K562 (cell line): Measurements from ENCODE around the gene SLC25A40. TPM values are rescaled to one million over a fixed set of nuclear protein-coding genes. Genes with fewer than 3 reads are reported as not detected.

ENCODE experiments used
- ATAC-seq: fragments of 200-7000 bp; cut with Tn5 transposase; 3 replicates; pipeline ENCODE4 v1.9.1; 2020; ENCODE audit warnings: moderate library complexity
- BruUV-seq: library from RNA; stranded (reverse); fragments of 400-500 nt; replicated peaks from 2 replicates; lab custom pipeline; 2021; lab: Mats Ljungman, UMichigan
- CTCF ChIA-PET: fragments of 300-600 bp; formaldehyde crosslinking; extraction: SDS; loops from one replicate; lab custom pipeline; 2021; ENCODE audit warnings: low intra/inter-chr PET ratio; lab: Yijun Ruan, JAX
- POLR2A ChIA-PET: fragments of 300-600, 350-650 bp; sonication (Branson Sonifier 250); formaldehyde crosslinking; extraction: SDS; loops from one replicate; lab custom pipeline; 2021; ENCODE audit warnings: antibody characterized with exemption, inconsistent platforms; lab: Yijun Ruan, JAX
- DNase-seq, 4 experiments: peaks; one replicate each; pipeline versions ENCODE4 v3.0.0 to v3.0.0-alpha.2; 2011 to 2018; ENCODE audit warnings: low spot score in 3 of 4, mixed read lengths in 3 of 4; ENCODE audit errors: extremely low read depth in 1 of 4
- FAIRE-seq: peaks from 2 replicates; lab custom pipeline; 2011; peaks lifted over from hg19 to GRCh38; lab: Jason Lieb, UNC
- H2AFZ ChIP-seq: 2 replicates; pipeline ENCODE4 v1.6.0; 2011; ENCODE audit warnings: low read depth, low read length, control low read depth, inconsistent platforms
- H3K27ac ChIP-seq: fragments of 200-600 bp; 3 replicates; pipeline ENCODE4 v1.8.0; 2011; ENCODE audit warnings: low read depth, mild to moderate bottlenecking, control low read depth, inconsistent platforms, low read length, moderate library complexity, mixed read lengths; ENCODE audit errors: extremely low read depth
- H3K27me3 ChIP-seq, 2 experiments: fragments of 300-600 bp in 1 of 2; 2 replicates in 1 of 2; 3 replicates in 1 of 2; pipeline versions ENCODE4 v1.6.0 to v1.8.0; 2011; ENCODE audit warnings: inconsistent platforms in 2 of 2, low read length in 2 of 2, mild to moderate bottlenecking in 1 of 2, mixed read lengths in 1 of 2, moderate library complexity in 1 of 2; ENCODE audit not compliant: control insufficient read depth in 2 of 2, insufficient read depth in 2 of 2
- H3K36me3 ChIP-seq: fragments of 300-600 bp; 3 replicates; pipeline ENCODE4 v1.8.0; 2011; ENCODE audit warnings: mild to moderate bottlenecking, low read length, inconsistent platforms; ENCODE audit not compliant: control insufficient read depth, insufficient read depth
- H3K4me1 ChIP-seq, 2 experiments: fragments of 200-600 bp in 1 of 2; replicated peaks in 1 of 2; 2 replicates in 1 of 2; 3 replicates in 1 of 2; pipeline versions ENCODE4 v1.5.1 to v1.8.0; 2011; ENCODE audit warnings: inconsistent platforms in 2 of 2, low read length in 2 of 2, mild to moderate bottlenecking in 1 of 2, mixed read lengths in 1 of 2, moderate library complexity in 1 of 2; ENCODE audit not compliant: control insufficient read depth in 2 of 2, insufficient read depth in 2 of 2
- H3K4me2 ChIP-seq: 2 replicates; pipeline ENCODE4 v1.6.1; 2011; ENCODE audit warnings: low read length, control low read depth, inconsistent platforms, mixed read lengths; ENCODE audit not compliant: insufficient read depth
- H3K4me3 ChIP-seq: fragments of 200-600 bp; sonication (generic), shearing (Covaris generic); 2 replicates; pipeline ENCODE4 v1.5.1; 2016; ENCODE audit warnings: control low read depth, inconsistent platforms
- H3K79me2 ChIP-seq: fragments of 200-600 bp; 3 replicates; pipeline ENCODE4 v1.8.0; 2011; ENCODE audit warnings: low read length, inconsistent platforms; ENCODE audit not compliant: control insufficient read depth, insufficient read depth
- H3K9ac ChIP-seq, 2 experiments: 2 replicates each; pipeline versions ENCODE4 v1.6.0 to v1.6.1; 2011; ENCODE audit warnings: low read depth in 2 of 2, low read length in 2 of 2, control low read depth in 1 of 2, inconsistent platforms in 1 of 2, mild to moderate bottlenecking in 1 of 2, mixed read lengths in 1 of 2; ENCODE audit not compliant: insufficient read depth in 1 of 2
- H3K9me1 ChIP-seq: one replicate; pipeline ENCODE4 v1.6.0; 2011; ENCODE audit warnings: inconsistent platforms, mild to moderate bottlenecking, low read length, moderate library complexity; ENCODE audit not compliant: control insufficient read depth, insufficient read depth
- H3K9me3 ChIP-seq: replicated peaks from 2 replicates; pipeline ENCODE4 v1.5.1; 2011; ENCODE audit warnings: low read depth, low read length, inconsistent platforms; ENCODE audit not compliant: control insufficient read depth, insufficient read depth
- H4K20me1 ChIP-seq: replicated peaks from 2 replicates; pipeline ENCODE4 v1.6.1; 2011; ENCODE audit warnings: low read length, inconsistent platforms, mixed read lengths; ENCODE audit not compliant: control insufficient read depth, insufficient read depth
- ARID1B ChIP-seq: fragments of 450-650 bp; IDR thresholded peaks from 2 replicates; pipeline ENCODE4 v1.6.1; 2016; ENCODE audit warnings: antibody characterized with exemption, mild to moderate bottlenecking, inconsistent platforms
- ARID4B ChIP-seq: sonication (generic); formaldehyde crosslinking; IDR thresholded peaks from 2 replicates; pipeline ENCODE4 v1.8.0; 2022; ENCODE audit warnings: mild to moderate bottlenecking, missing genetic modification reagents
- BRD4 ChIP-seq: fragments of 200-600 bp; sonication (generic); IDR thresholded peaks from 2 replicates; pipeline ENCODE4 v1.6.1; 2017; ENCODE audit warnings: inconsistent platforms
- DPF2 ChIP-seq: fragments of 450-650 bp; IDR thresholded peaks from 2 replicates; pipeline ENCODE4 v1.6.1; 2016
- MTA3 ChIP-seq: fragments of 450-650 bp; formaldehyde crosslinking; IDR thresholded peaks from 2 replicates; pipeline ENCODE4 v1.6.1; 2017; ENCODE audit warnings: mild to moderate bottlenecking, borderline replicate concordance
- MTF1 ChIP-seq: fragments of 250-450 bp; sonication (Bioruptor Pico); IDR thresholded peaks from 2 replicates; pipeline ENCODE4 v1.9.0; 2021; ENCODE audit warnings: moderate library complexity, mild to moderate bottlenecking, inconsistent platforms, borderline replicate concordance
- NFXL1 ChIP-seq: fragments of 450-650 bp; formaldehyde crosslinking; IDR thresholded peaks from 2 replicates; pipeline ENCODE4 v1.4.0; 2021; ENCODE audit warnings: mild to moderate bottlenecking
- RUNX1 ChIP-seq: sonication (generic); IDR thresholded peaks from 2 replicates; pipeline ENCODE4 v1.6.1; 2016; ENCODE audit warnings: antibody characterized with exemption, low read depth
- SAFB ChIP-seq: fragments of 200-400 bp; formaldehyde crosslinking; IDR thresholded peaks from 2 replicates; pipeline ENCODE4 v1.6.1; 2017; ENCODE audit warnings: low read depth, low read length, borderline replicate concordance
- SMAD2 ChIP-seq: fragments of 150-350 bp; IDR thresholded peaks from 2 replicates; pipeline ENCODE4 v1.6.1; 2014; ENCODE audit warnings: low read depth, mild to moderate bottlenecking, low read length
- SMARCC2 ChIP-seq: fragments of 450-650 bp; IDR thresholded peaks from 2 replicates; pipeline ENCODE4 v1.6.1; 2017; ENCODE audit warnings: antibody characterized with exemption, moderate library complexity, mild to moderate bottlenecking, low read depth
- ZFP36 ChIP-seq: fragments of 150-350 bp; IDR thresholded peaks from 2 replicates; pipeline ENCODE4 v1.6.1; 2018; ENCODE audit warnings: low read length, low read depth; ENCODE audit not compliant: partially characterized antibody
- ZNF146 ChIP-seq: IDR thresholded peaks from one replicate; pipeline ENCODE4 v1.6.1; 2018; ENCODE audit warnings: missing compliant biosample characterization; ENCODE audit not compliant: unreplicated experiment
- ZNF76 ChIP-seq: fragments of 250-450 bp; sonication (Bioruptor Pico); IDR thresholded peaks from 2 replicates; pipeline ENCODE4 v1.4.0; 2020; ENCODE audit warnings: mild to moderate bottlenecking, moderate library complexity, borderline replicate concordance
- WGBS: fragments of 100-300 bp; shearing (Covaris generic); methylation state at CpG from one replicate; pipeline ENCODE4 v1.1.6; 2016; ENCODE audit warnings: low coverage, mixed read lengths; ENCODE audit not compliant: insufficient coverage; ENCODE audit errors: missing lambda C conversion rate; 5-methylcytosine and 5-hydroxymethylcytosine counted together
- in situ Hi-C: fragments of 300-500 bp; cut with MboI; formaldehyde crosslinking; loops from 4 replicates; pipeline ENCODE4 v1.15.0; 2018; ENCODE audit warnings: inconsistent platforms, mixed read lengths
- intact Hi-C: fragments of 100-400 bp; cut with micrococcal nuclease; formaldehyde crosslinking; loops from 2 replicates; pipeline ENCODE4 v1.14.2; 2022
- polyA plus RNA-seq, 8 experiments: library from polyadenylated mRNA; depleted of rRNA in 4 of 8; stranded (reverse) in 5 of 8; unstranded in 3 of 8; fragments of >200 nt; fragmentation: Nextera tagmentation in 2 of 8; fragmentation: Illumina TruSeq in 1 of 8; extraction: Ambion mirVana in 2 of 8; extraction: Trizol in 1 of 8; gene quantifications; 2 replicates each; pipeline versions ENCODE4 v1.2.1 to v1.2.3, GENCODE V29; 2011 to 2014; ENCODE audit warnings: inconsistent platforms in 1 of 8, missing spikeins in 1 of 8
- total RNA-seq, 7 experiments: library from RNA; depleted of rRNA in 6 of 7; stranded (reverse); fragments of >200 nt in 6 of 7; fragmentation: Illumina TruSeq in 2 of 7; extraction: Trizol in 2 of 7; gene quantifications; 2 replicates each; pipeline versions ENCODE4 v1.2.1 to v1.2.3, GENCODE V29; 2011 to 2021; ENCODE audit warnings: low replicate concordance in 1 of 7
- TF ChIP-seq, protein P1 (sequence below): fragments of 250-450 bp; sonication (Bioruptor Pico); IDR thresholded peaks from 2 replicates; pipeline ENCODE4 v1.5.0; 2022; ENCODE audit warnings: mild to moderate bottlenecking
- TF ChIP-seq, protein P2 (sequence below), 2 experiments: IDR thresholded peaks; 2 replicates each; pipeline ENCODE4 v1.6.1; 2011; ENCODE audit warnings: borderline replicate concordance in 1 of 2, control low read depth in 1 of 2, low read depth in 1 of 2, low read length in 1 of 2, mild to moderate bottlenecking in 1 of 2, mixed read lengths in 1 of 2, moderate library complexity in 1 of 2; ENCODE audit not compliant: insufficient read depth in 1 of 2, insufficient read length in 1 of 2, poor library complexity in 1 of 2, severe bottlenecking in 1 of 2; ENCODE audit errors: extremely low read depth in 1 of 2

Gene SLC25A40
- total and polyA plus RNA-seq, 9 of the 15 experiments (the other 6 are each of a cell fraction or from before 2014, with no cell fraction given), result 6.7 to 44.0 (median 26.5) TPM

GRCh38 chr7:87837597-87837996 lies 38.6 kb downstream of the SLC25A40 start:
- ChIA-PET POLR2A (interaction anchor here (1.0 to 1.2 kb wide), 2 partner anchors 20 kb away, joined by 3 to 4 read pairs; no protein-coding TSS in a partner anchor), CTCF (no interaction called here)
- Histone ChIP-seq H3K9me1 (no peaks in the 10 kb centered on the region), H3K27me3 (no peaks in the 10 kb centered on the region), H2AFZ (no peak overlapping the region), H3K9ac (no peak overlapping the region), H4K20me1 (no peaks in the 10 kb centered on the region), H3K4me3 (no peak overlapping the region), H3K36me3 (peaks cover 27% of the 10 kb centered on the region; the same call in 2 of the 3 replicates), H3K4me1 (no peaks in the 10 kb centered on the region), H3K9me3 (no peaks in the 10 kb centered on the region), H3K4me2 (no peak overlapping the region), H3K79me2 (no peaks in the 10 kb centered on the region), H3K27ac (no peak overlapping the region)
- no peak for FAIRE-seq
- no peak for DNase-seq
- 0% methylated on average over 1 of the region's 1 CpG for whole genome bisulfite sequencing
- ATAC-seq, result no peak
- in situ Hi-C loops (no loop called here), intact Hi-C loops (no loop called here)
- BruUV-seq, result no TSS peak
- no peak for TF ChIP-seq RUNX1
- TF ChIP-seq MTF1 (CRISPR knock-in tag), result no peak
- TF ChIP-seq ARID4B, result no peak
- TF ChIP-seq ARID1B, result no peak
- no peak for TF ChIP-seq NFXL1
- TF ChIP-seq, protein P1, sequence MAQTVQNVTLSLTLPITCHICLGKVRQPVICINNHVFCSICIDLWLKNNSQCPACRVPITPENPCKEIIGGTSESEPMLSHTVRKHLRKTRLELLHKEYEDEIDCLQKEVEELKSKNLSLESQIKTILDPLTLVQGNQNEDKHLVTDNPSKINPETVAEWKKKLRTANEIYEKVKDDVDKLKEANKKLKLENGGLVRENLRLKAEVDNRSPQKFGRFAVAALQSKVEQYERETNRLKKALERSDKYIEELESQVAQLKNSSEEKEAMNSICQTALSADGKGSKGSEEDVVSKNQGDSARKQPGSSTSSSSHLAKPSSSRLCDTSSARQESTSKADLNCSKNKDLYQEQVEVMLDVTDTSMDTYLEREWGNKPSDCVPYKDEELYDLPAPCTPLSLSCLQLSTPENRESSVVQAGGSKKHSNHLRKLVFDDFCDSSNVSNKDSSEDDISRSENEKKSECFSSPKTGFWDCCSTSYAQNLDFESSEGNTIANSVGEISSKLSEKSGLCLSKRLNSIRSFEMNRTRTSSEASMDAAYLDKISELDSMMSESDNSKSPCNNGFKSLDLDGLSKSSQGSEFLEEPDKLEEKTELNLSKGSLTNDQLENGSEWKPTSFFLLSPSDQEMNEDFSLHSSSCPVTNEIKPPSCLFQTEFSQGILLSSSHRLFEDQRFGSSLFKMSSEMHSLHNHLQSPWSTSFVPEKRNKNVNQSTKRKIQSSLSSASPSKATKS (CRISPR knock-in tag), result no peak
- no peak for TF ChIP-seq SAFB
- TF ChIP-seq BRD4, result no peak
- TF ChIP-seq DPF2, result no peak
- no peak for TF ChIP-seq MTA3
- no peak for TF ChIP-seq ZNF76 (CRISPR knock-in tag)
- TF ChIP-seq ZFP36, result no peak
- TF ChIP-seq SMARCC2, result no peak
- TF ChIP-seq SMAD2, result no peak
- no peak for TF ChIP-seq ZNF146 (CRISPR knock-in tag)
- TF ChIP-seq, protein P2, sequence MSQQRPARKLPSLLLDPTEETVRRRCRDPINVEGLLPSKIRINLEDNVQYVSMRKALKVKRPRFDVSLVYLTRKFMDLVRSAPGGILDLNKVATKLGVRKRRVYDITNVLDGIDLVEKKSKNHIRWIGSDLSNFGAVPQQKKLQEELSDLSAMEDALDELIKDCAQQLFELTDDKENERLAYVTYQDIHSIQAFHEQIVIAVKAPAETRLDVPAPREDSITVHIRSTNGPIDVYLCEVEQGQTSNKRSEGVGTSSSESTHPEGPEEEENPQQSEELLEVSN (IDR thresholded peaks at IDR 0.05; ENCODE audit: borderline replicate concordance in 1 of 2, extremely low read depth in 1 of 2, insufficient read depth in 1 of 2, insufficient read length in 1 of 2, low read depth in 1 of 2, low read length in 1 of 2, poor library complexity in 1 of 2, severe bottlenecking in 1 of 2), result no peak
